K562 treated with DMSO at 1 percent for 48 hours (cell line): ENCODE results near the gene LANCL1. TPM values are rescaled to one million over a fixed set of nuclear protein-coding genes. Genes with fewer than 3 reads are reported as not detected.

Source experiments
- total RNA-seq: library from RNA; unstranded; fragments of 300-600 nt; gene quantifications from 2 replicates; pipeline ENCODE4 v1.2.3, GENCODE V29; 2022; ENCODE audit warnings: low replicate concordance; ENCODE audit errors: extremely low read depth

The LANCL1 gene, protein sequence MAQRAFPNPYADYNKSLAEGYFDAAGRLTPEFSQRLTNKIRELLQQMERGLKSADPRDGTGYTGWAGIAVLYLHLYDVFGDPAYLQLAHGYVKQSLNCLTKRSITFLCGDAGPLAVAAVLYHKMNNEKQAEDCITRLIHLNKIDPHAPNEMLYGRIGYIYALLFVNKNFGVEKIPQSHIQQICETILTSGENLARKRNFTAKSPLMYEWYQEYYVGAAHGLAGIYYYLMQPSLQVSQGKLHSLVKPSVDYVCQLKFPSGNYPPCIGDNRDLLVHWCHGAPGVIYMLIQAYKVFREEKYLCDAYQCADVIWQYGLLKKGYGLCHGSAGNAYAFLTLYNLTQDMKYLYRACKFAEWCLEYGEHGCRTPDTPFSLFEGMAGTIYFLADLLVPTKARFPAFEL
- not detected in 2 replicates for total RNA-seq

GRCh38 chr2:210476194-210477128 lies at the start of gene LANCL1:
LANCL1 (minus strand) TSS chr2:210476759; CDS start chr2:210476396, 363 bp downstream.

Other genes with a start within 250 kb of the LANCL1 start
- gene MYL1, start 161.6 kb downstream of the LANCL1 start, total RNA-seq = not detected in 2 replicates
- not detected in 2 replicates for gene CPS1, start 79.8 kb upstream of the LANCL1 start, total RNA-seq